H9 (cell line): Measurements from ENCODE around the gene PANK2. TPM values are rescaled to one million over a fixed set of nuclear protein-coding genes. Genes with fewer than 3 reads are reported as not detected.

Source experiments
- DNase-seq: peaks from one replicate; pipeline ENCODE4 v3.0.0-alpha.2; 2017
- H2AFZ ChIP-seq: one replicate; pipeline ENCODE4 v1.6.1; 2013; ENCODE audit warnings: mild to moderate bottlenecking, low read length, control low read depth, moderate library complexity
- H2AK5ac ChIP-seq: 2 replicates; pipeline ENCODE4 v1.6.1; 2013; ENCODE audit warnings: low read length, control low read depth, mixed read lengths; ENCODE audit not compliant: insufficient read length
- H2BK120ac ChIP-seq: one replicate; pipeline ENCODE4 v1.6.1; 2013; ENCODE audit warnings: low read depth, mild to moderate bottlenecking, low read length, control low read depth, inconsistent platforms; ENCODE audit not compliant: poor library complexity, severe bottlenecking
- H2BK12ac ChIP-seq: 2 replicates; pipeline ENCODE4 v1.6.1; 2013; ENCODE audit warnings: low read length, control low read depth, mixed read lengths, low read depth; ENCODE audit not compliant: insufficient read length
- H2BK15ac ChIP-seq: 2 replicates; pipeline ENCODE4 v1.6.1; 2013; ENCODE audit warnings: low read depth, low read length, control low read depth
- H2BK20ac ChIP-seq: one replicate; pipeline ENCODE4 v1.6.1; 2013; ENCODE audit warnings: low read depth, mild to moderate bottlenecking, low read length, control low read depth, inconsistent platforms; ENCODE audit not compliant: poor library complexity, severe bottlenecking
- H2BK5ac ChIP-seq: 2 replicates; pipeline ENCODE4 v1.6.1; 2013; ENCODE audit warnings: low read length, control low read depth, mixed read lengths; ENCODE audit not compliant: insufficient read length
- H3K14ac ChIP-seq: 2 replicates; pipeline ENCODE4 v1.6.1; 2013; ENCODE audit warnings: low read length, control low read depth; ENCODE audit not compliant: insufficient read depth
- H3K18ac ChIP-seq: 2 replicates; pipeline ENCODE4 v1.6.1; 2013; ENCODE audit warnings: low read depth, mild to moderate bottlenecking, mixed read lengths, low read length, control low read depth; ENCODE audit not compliant: insufficient read length
- H3K23ac ChIP-seq: 2 replicates; pipeline ENCODE4 v1.6.1; 2013; ENCODE audit warnings: low read length, control low read depth, mixed read lengths, low read depth; ENCODE audit not compliant: insufficient read length
- H3K23me2 ChIP-seq: 2 replicates; pipeline ENCODE4 v1.6.1; 2013; ENCODE audit warnings: low read depth, mild to moderate bottlenecking, mixed read lengths, low read length, control low read depth; ENCODE audit not compliant: insufficient read length, poor library complexity, severe bottlenecking
- H3K27ac ChIP-seq: 2 replicates; pipeline ENCODE4 v1.5.1; 2013; ENCODE audit warnings: low read length, control low read depth, mixed read lengths, low read depth; ENCODE audit not compliant: insufficient read length
- H3K27me3 ChIP-seq: 2 replicates; pipeline ENCODE4 v1.6.1; 2013; ENCODE audit warnings: low read length, control low read depth, inconsistent platforms; ENCODE audit not compliant: insufficient read depth
- H3K4ac ChIP-seq: 2 replicates; pipeline ENCODE4 v1.6.1; 2013; ENCODE audit warnings: low read depth, mild to moderate bottlenecking, control low read depth, inconsistent platforms, low read length, moderate library complexity
- H3K4me1 ChIP-seq: 2 replicates; pipeline ENCODE4 v1.6.1; 2013; ENCODE audit warnings: low read length, control low read depth, inconsistent platforms; ENCODE audit not compliant: insufficient read depth
- H3K4me2 ChIP-seq: 2 replicates; pipeline ENCODE4 v1.6.1; 2013; ENCODE audit warnings: low read length, control low read depth, mixed read lengths; ENCODE audit not compliant: insufficient read length, insufficient read depth
- H3K56ac ChIP-seq: 2 replicates; pipeline ENCODE4 v1.6.1; 2013; ENCODE audit warnings: low read depth, mild to moderate bottlenecking, mixed read lengths, low read length, control low read depth; ENCODE audit not compliant: insufficient read length
- H3K79me1 ChIP-seq: 2 replicates; pipeline ENCODE4 v1.6.1; 2013; ENCODE audit warnings: low read depth, mild to moderate bottlenecking, moderate library complexity, low read length, control low read depth, inconsistent platforms; ENCODE audit not compliant: insufficient read depth, poor library complexity, severe bottlenecking
- H3K79me2 ChIP-seq: 2 replicates; pipeline ENCODE4 v1.6.1; 2013; ENCODE audit warnings: low read length, control low read depth, inconsistent platforms; ENCODE audit not compliant: insufficient read depth
- H3K9ac ChIP-seq: 2 replicates; pipeline ENCODE4 v1.6.1; 2013; ENCODE audit warnings: low read length, control low read depth, mixed read lengths; ENCODE audit not compliant: insufficient read length; ENCODE audit errors: extremely low read depth
- H3K9me3 ChIP-seq: one replicate; pipeline ENCODE4 v1.6.1; 2013; ENCODE audit warnings: low read depth, low read length, inconsistent platforms; ENCODE audit not compliant: control insufficient read depth
- H3T11ph ChIP-seq: one replicate; pipeline ENCODE4 v1.6.1; 2013; ENCODE audit warnings: mild to moderate bottlenecking, low read length, control low read depth, inconsistent platforms
- H4K20me1 ChIP-seq: one replicate; pipeline ENCODE4 v1.6.1; 2013; ENCODE audit not compliant: control insufficient read depth, insufficient read length, insufficient read depth
- H4K5ac ChIP-seq: 2 replicates; pipeline ENCODE4 v1.6.1; 2013; ENCODE audit warnings: low read depth, mild to moderate bottlenecking, mixed read lengths, low read length, control low read depth; ENCODE audit not compliant: insufficient read length
- H4K8ac ChIP-seq: replicated peaks from 2 replicates; pipeline ENCODE4 v1.6.1; 2013; ENCODE audit warnings: low read length, control low read depth, mixed read lengths, low read depth; ENCODE audit not compliant: insufficient read length
- H4K91ac ChIP-seq: 2 replicates; pipeline ENCODE4 v1.6.1; 2013; ENCODE audit warnings: low read depth, mild to moderate bottlenecking, moderate library complexity, mixed read lengths, low read length, control low read depth; ENCODE audit not compliant: insufficient read length
- H3K27ac Mint-ChIP-seq, 3 experiments: 2 replicates in 2 of 3; 3 replicates in 1 of 3; pipeline ENCODE4 v1.8.0; 2020 to 2021; ENCODE audit warnings: mixed read lengths in 3 of 3, mild to moderate bottlenecking in 1 of 3, moderate library complexity in 1 of 3
- H3K27me3 Mint-ChIP-seq: 2 replicates; pipeline ENCODE4 v1.8.0; 2021; ENCODE audit warnings: low read depth, mild to moderate bottlenecking, moderate library complexity, mixed read lengths
- H3K36me3 Mint-ChIP-seq, 3 experiments: 2 replicates in 2 of 3; 3 replicates in 1 of 3; pipeline ENCODE4 v1.8.0; 2020 to 2021; ENCODE audit warnings: low read depth in 3 of 3, mixed read lengths in 3 of 3; ENCODE audit not compliant: insufficient read depth in 1 of 3
- H3K4me1 Mint-ChIP-seq, 2 experiments: 2 replicates each; pipeline ENCODE4 v1.8.0; 2020; ENCODE audit warnings: mixed read lengths in 2 of 2
- H3K4me3 Mint-ChIP-seq, 2 experiments: 2 replicates in 1 of 2; 3 replicates in 1 of 2; pipeline ENCODE4 v1.8.0; 2020 to 2021; ENCODE audit warnings: mild to moderate bottlenecking in 2 of 2, mixed read lengths in 2 of 2, moderate library complexity in 1 of 2
- H3K9me3 Mint-ChIP-seq, 2 experiments: 2 replicates in 1 of 2; 3 replicates in 1 of 2; pipeline ENCODE4 v1.8.0; 2020; ENCODE audit warnings: mild to moderate bottlenecking in 2 of 2, mixed read lengths in 2 of 2, moderate library complexity in 1 of 2
- CTCF ChIP-seq: fragments of 200-600 bp; sonication (generic); conservative IDR thresholded peaks from 3 replicates; pipeline ENCODE4 v1.8.0; 2021; ENCODE audit warnings: antibody characterized with exemption, mild to moderate bottlenecking
- WGBS: extraction: QIAGEN DNeasy Blood & Tissue Kit; methylation state at CpG from one replicate; pipeline ENCODE4 v1.1.7; 2013; ENCODE audit warnings: missing lambda C conversion rate, low lambda C conversion rate, mixed read lengths; ENCODE audit not compliant: insufficient read length; ENCODE audit errors: extremely low coverage; 5-methylcytosine and 5-hydroxymethylcytosine counted together
- total RNA-seq: library from RNA; stranded (reverse); gene quantifications from 2 replicates; pipeline ENCODE4 v1.2.1, GENCODE V29; 2021

The PANK2 gene
- total RNA-seq, 1 experiment from 2014 or later, result 65.4 TPM

- Histone ChIP-seq H3K9me3 (no peaks in the 10 kb centered on the region), H4K91ac (no peak overlapping the region), H3T11ph (no peak overlapping the region), H2BK12ac (no peak overlapping the region), H3K79me1 (no peaks in the 10 kb centered on the region), H2BK5ac (no peak overlapping the region), H3K4me2 (no peak overlapping the region), H2AFZ (no peak overlapping the region), H3K14ac (no peak overlapping the region), H2BK15ac (no peak overlapping the region), H2BK20ac (no peak overlapping the region), H3K4ac (no peak overlapping the region), H2AK5ac (no peak overlapping the region), H3K18ac (no peak overlapping the region), H3K56ac (no peak overlapping the region), H3K79me2 (no peaks in the 10 kb centered on the region), H3K9ac (no peak overlapping the region), H3K27me3 (0 out of 2 replicates have a peak, but pooled peaks cover 1% of the 10 kb centered on the region), H2BK120ac (no peak overlapping the region), H3K23ac (no peak overlapping the region), H3K23me2 (no peaks in the 10 kb centered on the region), H3K27ac (no peak overlapping the region), H4K5ac (no peak overlapping the region), H4K20me1 (no peaks in the 10 kb centered on the region), H3K4me1 (no peaks in the 10 kb centered on the region), H4K8ac (no peak overlapping the region)
- TF ChIP-seq CTCF, result no peak
- Mint-ChIP-seq H3K4me1 (peaks cover 2 to 6% of the 10 kb centered on the region in 2 experiments; a peak in 1 of 4 replicates), H3K36me3 (peaks cover 11 to 26% (median 11%) of the 10 kb centered on the region in 3 experiments; a peak in 5 of 7 replicates), H3K9me3 (no peaks in the 10 kb centered on the region; a peak in 1 of 5 replicates), H3K27me3 (no peaks in the 10 kb centered on the region; the same call in 1 of the 2 replicates), H3K4me3 (no peak overlapping the region), H3K27ac (no peak overlapping the region)
- DNase-seq, result no peak
- no CpG with 5 or more reads among the region's 2 CpGs for WGBS
These were observed 46.8 kb downstream of the PANK2 start for GRCh38 chr20:3935956-3936340.
